Panc1 (cell line): ENCODE measurements around the gene ATRN.

Experiments used
- CTCF ChIP-seq: fragments of 450-650 bp; IDR thresholded peaks from 2 replicates; pipeline ENCODE4 v1.5.1; 2017; ENCODE audit warnings: mild to moderate bottlenecking
- POLR2AphosphoS5 ChIP-seq: IDR thresholded peaks from 2 replicates; pipeline ENCODE4 v1.6.1; 2012; ENCODE audit warnings: mild to moderate bottlenecking, low read depth, low read length, moderate library complexity
- REST ChIP-seq, 2 experiments: IDR thresholded peaks; 2 replicates each; pipeline ENCODE4 v1.6.1; 2011 to 2012; ENCODE audit warnings: low read depth in 2 of 2, control low read depth in 1 of 2, low read length in 1 of 2, mild to moderate bottlenecking in 1 of 2, moderate library complexity in 1 of 2; ENCODE audit not compliant: insufficient read depth in 1 of 2

- TF ChIP-seq CTCF (no peak), REST (IDR thresholded peaks at IDR 0.05; ENCODE audit: insufficient read depth in 1 of 2, low read depth in 2 of 2, low read length in 1 of 2) (no peak), POLR2AphosphoS5 (no peak)
Measured at GRCh38 chr20:3699037-3699436, 228.2 kb downstream of the ATRN start.
